Endothelial cell (in vitro differentiated cells): ENCODE data around the gene UBE2L3. TPM values are rescaled to one million over a fixed set of nuclear protein-coding genes. Genes with fewer than 3 reads are reported as not detected.

Experiments used
- DNase-seq: peaks from one replicate; pipeline ENCODE4 v3.0.0; 2021; ENCODE audit warnings: low spot score
- H3K27ac Mint-ChIP-seq: one replicate; pipeline ENCODE4 v1.8.0; 2021; ENCODE audit warnings: mixed read lengths, inconsistent platforms; ENCODE audit not compliant: unreplicated experiment
- H3K27me3 Mint-ChIP-seq: one replicate; pipeline ENCODE4 v1.8.0; 2021; ENCODE audit warnings: mild to moderate bottlenecking, moderate library complexity, mixed read lengths, inconsistent platforms; ENCODE audit not compliant: unreplicated experiment
- H3K36me3 Mint-ChIP-seq: one replicate; pipeline ENCODE4 v1.8.0; 2021; ENCODE audit warnings: mild to moderate bottlenecking, low read depth, mixed read lengths, inconsistent platforms; ENCODE audit not compliant: unreplicated experiment
- H3K4me1 Mint-ChIP-seq: one replicate; pipeline ENCODE4 v1.8.0; 2021; ENCODE audit warnings: mild to moderate bottlenecking, mixed read lengths, inconsistent platforms; ENCODE audit not compliant: unreplicated experiment
- H3K4me3 Mint-ChIP-seq: one replicate; pipeline ENCODE4 v1.8.0; 2021; ENCODE audit warnings: mild to moderate bottlenecking, mixed read lengths, inconsistent platforms; ENCODE audit not compliant: unreplicated experiment
- H3K9me3 Mint-ChIP-seq: one replicate; pipeline ENCODE4 v1.8.0; 2021; ENCODE audit warnings: mixed read lengths, inconsistent platforms; ENCODE audit not compliant: unreplicated experiment
- total RNA-seq: library from RNA; stranded (reverse); fragmentation: NEBNext Ultra II Directional; extraction: Animal tissue kit (Norgen Biotek cat#: 25700); gene quantifications from one replicate; pipeline ENCODE4 v1.2.1, GENCODE V29; 2021; ENCODE audit not compliant: unreplicated experiment
- TF ChIP-seq, protein P1 (sequence below): fragments of 200-600 bp; sonication (generic); IDR thresholded peaks from one replicate; pipeline ENCODE4 v1.5.0; 2021; ENCODE audit warnings: antibody characterized with exemption; ENCODE audit not compliant: unreplicated experiment

The UBE2L3 gene
- total RNA-seq, 1 donor from 2014 or later, result 62.2 TPM

DNA sequence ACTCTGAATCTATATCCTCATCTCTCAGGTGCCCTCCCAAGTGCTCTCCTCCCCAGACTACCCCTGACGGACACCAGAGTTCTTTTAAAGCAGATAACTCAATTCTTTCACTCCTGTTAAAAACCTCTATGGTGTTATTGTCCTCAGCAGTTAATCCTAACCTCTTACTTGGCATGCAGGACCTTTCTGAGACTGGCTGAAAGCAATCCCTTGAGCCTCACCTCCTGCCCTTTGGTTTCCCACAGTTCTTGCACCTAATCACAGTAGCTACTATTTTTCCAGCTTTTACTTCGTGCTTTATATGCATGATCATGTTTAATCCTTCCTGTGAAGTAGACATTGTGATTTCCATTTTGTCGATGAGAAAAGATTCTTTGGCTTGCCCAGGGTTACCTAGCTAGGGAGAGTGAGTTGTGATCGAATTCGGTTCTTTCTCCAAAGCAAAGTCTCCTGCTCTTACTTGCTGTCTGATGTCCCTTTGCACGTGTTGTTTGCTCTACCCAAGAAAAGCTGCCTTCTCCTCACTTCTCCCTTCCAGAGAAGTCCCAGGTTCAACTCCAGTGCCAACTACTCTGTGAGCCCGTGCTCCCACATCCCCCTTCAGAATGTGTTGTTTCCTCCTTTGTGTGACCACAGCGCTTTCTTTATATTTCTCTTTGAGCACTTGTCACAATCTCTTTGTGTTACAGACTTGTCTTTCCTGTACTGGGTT is 2.1 kb downstream of the UBE2L3 start:
- Mint-ChIP-seq H3K36me3 (peaks cover 12% of the 10 kb centered on the region), H3K4me3 (peak overlapping the region; percentile 85), H3K9me3 (no peaks in the 10 kb centered on the region), H3K27me3 (no peaks in the 10 kb centered on the region), H3K27ac (peak overlapping the region; percentile 82), H3K4me1 (peaks cover 35% of the 10 kb centered on the region)
- no peak for DNase-seq
- TF ChIP-seq, protein P1, sequence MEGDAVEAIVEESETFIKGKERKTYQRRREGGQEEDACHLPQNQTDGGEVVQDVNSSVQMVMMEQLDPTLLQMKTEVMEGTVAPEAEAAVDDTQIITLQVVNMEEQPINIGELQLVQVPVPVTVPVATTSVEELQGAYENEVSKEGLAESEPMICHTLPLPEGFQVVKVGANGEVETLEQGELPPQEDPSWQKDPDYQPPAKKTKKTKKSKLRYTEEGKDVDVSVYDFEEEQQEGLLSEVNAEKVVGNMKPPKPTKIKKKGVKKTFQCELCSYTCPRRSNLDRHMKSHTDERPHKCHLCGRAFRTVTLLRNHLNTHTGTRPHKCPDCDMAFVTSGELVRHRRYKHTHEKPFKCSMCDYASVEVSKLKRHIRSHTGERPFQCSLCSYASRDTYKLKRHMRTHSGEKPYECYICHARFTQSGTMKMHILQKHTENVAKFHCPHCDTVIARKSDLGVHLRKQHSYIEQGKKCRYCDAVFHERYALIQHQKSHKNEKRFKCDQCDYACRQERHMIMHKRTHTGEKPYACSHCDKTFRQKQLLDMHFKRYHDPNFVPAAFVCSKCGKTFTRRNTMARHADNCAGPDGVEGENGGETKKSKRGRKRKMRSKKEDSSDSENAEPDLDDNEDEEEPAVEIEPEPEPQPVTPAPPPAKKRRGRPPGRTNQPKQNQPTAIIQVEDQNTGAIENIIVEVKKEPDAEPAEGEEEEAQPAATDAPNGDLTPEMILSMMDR, result no peak

DNA sequence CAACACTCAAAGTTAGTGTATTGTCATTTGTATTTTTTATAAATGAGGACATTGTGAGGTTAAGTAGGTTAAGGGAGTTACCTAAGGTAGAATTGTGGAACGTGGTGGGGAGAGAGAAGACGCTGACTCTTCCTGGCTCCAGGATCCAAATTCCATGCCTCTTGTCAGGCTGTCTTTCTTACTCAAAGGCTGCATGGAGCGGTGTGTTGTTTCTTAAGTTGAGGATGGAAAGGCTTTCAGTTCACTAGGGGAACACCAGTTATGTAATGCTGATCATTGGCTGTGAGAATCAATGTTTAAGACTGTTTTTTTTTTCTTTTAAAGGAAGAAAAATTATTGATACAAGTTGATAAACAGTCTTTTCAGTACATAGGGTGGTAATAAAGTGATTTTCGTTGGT is 2.9 kb downstream of the UBE2L3 start:
- Mint-ChIP-seq H3K27ac (peak overlapping the region; percentile 31), H3K9me3 (no peaks in the 10 kb centered on the region), H3K4me3 (peak overlapping the region; percentile 85), H3K4me1 (peaks cover 35% of the 10 kb centered on the region), H3K36me3 (peaks cover 12% of the 10 kb centered on the region), H3K27me3 (no peaks in the 10 kb centered on the region)
- DNase-seq, result no peak
- TF ChIP-seq, protein P1, result no peak

DNA sequence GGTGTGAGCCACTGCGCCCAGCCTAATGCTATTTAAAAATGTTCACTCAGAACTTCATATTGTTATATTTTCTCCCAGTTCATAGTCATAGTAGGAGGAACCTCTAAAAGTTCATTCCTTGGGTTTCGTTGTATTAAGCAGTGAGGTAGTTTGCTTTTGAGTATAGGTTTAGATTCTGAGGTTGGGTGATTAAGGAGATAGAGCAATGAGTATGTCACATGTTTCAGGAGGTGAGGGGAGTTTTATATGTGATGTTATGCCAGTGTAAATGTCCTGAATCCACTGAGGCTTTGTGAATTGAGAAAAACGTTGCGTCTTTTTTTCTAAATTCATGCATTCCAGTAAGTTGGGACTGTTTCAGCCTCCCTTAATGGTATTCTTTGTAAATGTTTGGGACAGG is 4.2 kb downstream of the UBE2L3 start:
- TF ChIP-seq, protein P1, result no peak
- Mint-ChIP-seq H3K4me3 (no peak overlapping the region), H3K9me3 (no peaks in the 10 kb centered on the region), H3K27ac (no peak overlapping the region), H3K27me3 (no peaks in the 10 kb centered on the region), H3K36me3 (peaks cover 12% of the 10 kb centered on the region), H3K4me1 (peaks cover 35% of the 10 kb centered on the region)
- DNase-seq, result no peak

DNA sequence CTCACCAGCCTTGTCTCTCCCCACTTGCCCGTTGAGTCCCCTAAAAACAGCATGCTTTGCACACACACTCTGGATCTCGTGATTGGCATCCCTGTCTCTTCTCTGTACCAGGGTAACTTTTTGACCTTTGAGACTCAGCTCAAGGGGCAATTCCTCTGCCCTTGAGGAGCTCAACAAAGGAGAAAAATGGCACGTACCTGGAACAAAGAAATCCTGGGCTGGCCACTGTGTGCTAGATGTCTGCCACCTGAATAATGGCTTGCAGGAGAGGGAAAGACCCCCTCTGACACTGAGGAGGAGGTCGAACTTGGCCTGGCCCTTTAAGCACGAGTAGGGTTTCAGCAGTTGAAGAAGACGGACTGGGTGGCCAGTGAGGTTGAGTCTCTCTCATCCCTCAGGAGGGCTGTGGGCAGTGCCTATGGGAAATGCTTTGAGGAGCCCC is 5.8 kb downstream of the UBE2L3 start:
- peaks cover 37% of the 10 kb centered on the region for H3K4me1 Mint-ChIP-seq
- H3K4me3 Mint-ChIP-seq, result no peak overlapping the region
- H3K9me3 Mint-ChIP-seq, result no peaks in the 10 kb centered on the region
- H3K27ac Mint-ChIP-seq, result no peak overlapping the region
- no peak for DNase-seq
- TF ChIP-seq, protein P1, result no peak
- H3K27me3 Mint-ChIP-seq, result peaks cover 3% of the 10 kb centered on the region
- peaks cover 12% of the 10 kb centered on the region for H3K36me3 Mint-ChIP-seq

DNA sequence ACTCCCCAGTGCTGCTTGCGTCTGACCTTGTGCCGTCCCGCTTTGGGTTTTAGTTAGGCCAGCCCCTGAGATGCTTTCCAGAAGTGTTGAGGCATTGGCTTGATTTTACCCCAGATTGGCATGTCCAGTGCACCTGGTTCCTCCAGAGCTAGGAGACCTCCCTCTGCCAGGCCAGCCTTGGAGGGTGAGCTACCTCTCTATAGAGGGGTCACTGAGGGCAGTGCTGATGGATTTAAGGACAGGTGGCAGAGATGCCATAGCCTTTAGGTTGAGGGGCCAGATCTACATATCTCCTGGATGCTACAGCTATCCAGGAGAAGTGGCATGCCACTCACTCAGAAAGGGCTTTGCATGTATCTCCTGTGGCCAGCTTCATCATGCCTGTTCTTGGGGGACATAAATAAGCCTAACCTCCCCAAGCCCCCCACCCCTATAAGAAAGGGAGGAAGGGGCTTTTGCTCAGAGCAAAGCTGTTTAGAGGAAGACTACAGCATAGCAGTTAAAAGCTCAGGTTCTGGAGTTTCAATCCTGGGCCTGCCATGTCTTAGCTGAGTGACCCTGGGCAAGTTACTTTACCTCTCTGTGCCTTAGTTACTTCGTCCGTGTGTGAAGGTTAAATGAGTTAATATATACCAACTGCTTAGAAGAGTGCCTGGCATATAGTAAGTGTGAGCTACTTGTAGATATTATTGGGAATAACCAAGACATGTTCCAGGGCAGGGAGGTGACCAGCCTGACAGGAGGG is 6.4 kb downstream of the UBE2L3 start:
- Mint-ChIP-seq H3K27ac (no peak overlapping the region), H3K36me3 (peaks cover 12% of the 10 kb centered on the region)

More for the DNA sequence above, 6.4 kb downstream of the UBE2L3 start:
- no peaks in the 10 kb centered on the region for H3K9me3 Mint-ChIP-seq
- no peak for DNase-seq
- TF ChIP-seq, protein P1, result no peak
- H3K4me1 Mint-ChIP-seq, result peaks cover 34% of the 10 kb centered on the region
- no peak overlapping the region for H3K4me3 Mint-ChIP-seq
- peaks cover 3% of the 10 kb centered on the region for H3K27me3 Mint-ChIP-seq
